Smooth muscle cell (in vitro differentiated cells): ENCODE results near the gene NFATC1. TPM values are rescaled to one million over a fixed set of nuclear protein-coding genes. Genes with fewer than 3 reads are reported as not detected.

Source experiments
- DNase-seq: peaks from one replicate; lab custom pipeline; 2025; ENCODE audit not compliant: unreplicated experiment; lab: John Stamatoyannopoulos, UW
- H2AFZ ChIP-seq: fragments of 200-600 bp; sonication (generic); 2 replicates; pipeline ENCODE4 v1.6.0; 2016; ENCODE audit warnings: antibody characterized with exemption, low read depth, mild to moderate bottlenecking
- H3F3A ChIP-seq: fragments of 200-600 bp; sonication (generic); 2 replicates; pipeline ENCODE4 v1.6.0; 2017; ENCODE audit warnings: antibody characterized with exemption, low read depth
- H3K27ac ChIP-seq: fragments of 200-600 bp; sonication (generic); 2 replicates; pipeline ENCODE4 v1.5.1; 2016; ENCODE audit warnings: low read depth, mild to moderate bottlenecking
- H3K27me3 ChIP-seq: fragments of 200-600 bp; sonication (generic); 2 replicates; pipeline ENCODE4 v1.6.1; 2016; ENCODE audit warnings: low read depth, mild to moderate bottlenecking
- H3K36me3 ChIP-seq: fragments of 200-600 bp; sonication (generic); 2 replicates; pipeline ENCODE4 v1.5.1; 2016; ENCODE audit warnings: low read depth
- H3K4me1 ChIP-seq: fragments of 200-600 bp; sonication (generic); 2 replicates; pipeline ENCODE4 v1.5.1; 2016; ENCODE audit warnings: low read depth
- H3K4me2 ChIP-seq: fragments of 200-600 bp; sonication (generic); 2 replicates; pipeline ENCODE4 v1.6.0; 2016; ENCODE audit warnings: mild to moderate bottlenecking
- H3K4me3 ChIP-seq: fragments of 200-600 bp; sonication (generic); 2 replicates; pipeline ENCODE4 v1.5.1; 2016; ENCODE audit warnings: mild to moderate bottlenecking
- H3K79me2 ChIP-seq: fragments of 200-600 bp; sonication (generic); 2 replicates; pipeline ENCODE4 v1.6.0; 2016; ENCODE audit warnings: low read depth, mild to moderate bottlenecking
- H3K9ac ChIP-seq: fragments of 200-600 bp; sonication (generic); 2 replicates; pipeline ENCODE4 v1.6.0; 2016; ENCODE audit warnings: low read depth
- H3K9me3 ChIP-seq: fragments of 200-600 bp; sonication (generic); replicated peaks from 2 replicates; pipeline ENCODE4 v1.5.1; 2016; ENCODE audit warnings: low read depth
- H4K20me1 ChIP-seq: fragments of 200-600 bp; sonication (generic); 2 replicates; pipeline ENCODE4 v1.6.0; 2016; ENCODE audit warnings: low read depth
- CTCF ChIP-seq: fragments of 200-600 bp; sonication (generic); IDR thresholded peaks from 2 replicates; pipeline ENCODE4 v1.5.1; 2017; ENCODE audit warnings: borderline replicate concordance, mild to moderate bottlenecking, antibody characterized with exemption; ENCODE audit not compliant: insufficient read depth, poor library complexity, severe bottlenecking
- WGBS: methylation state at CpG from one replicate; pipeline ENCODE4 v1.1.7; 2016; ENCODE audit warnings: low lambda C conversion rate; 5-methylcytosine and 5-hydroxymethylcytosine counted together
- polyA plus RNA-seq: library from polyadenylated mRNA; unstranded; fragments of >200 nt; fragmentation: Nextera tagmentation; extraction: Ambion mirVana; gene quantifications from 2 replicates; pipeline ENCODE4 v1.2.1, GENCODE V29; 2016
- total RNA-seq: library from RNA; depleted of rRNA; stranded (reverse); fragments of >200 nt; gene quantifications from 2 replicates; pipeline ENCODE4 v1.2.3, GENCODE V29; 2014

Gene NFATC1
- total and polyA plus RNA-seq, 2 experiments from 2014 or later, result 13.1 to 19.2 TPM

GRCh38 chr18:79558196-79558932, 162.6 kb downstream of the NFATC1 start:
- no peak overlapping the region for H2AFZ ChIP-seq
- H3K27me3 ChIP-seq, result no peaks in the 10 kb centered on the region
- no peak overlapping the region for H3K9ac ChIP-seq
- H3K4me1 ChIP-seq, result no peaks in the 10 kb centered on the region
- no peak overlapping the region for H3K4me3 ChIP-seq
- no peaks in the 10 kb centered on the region for H4K20me1 ChIP-seq
- no peak overlapping the region for H3K27ac ChIP-seq
- WGBS, result 93% methylated on average over 25 of the region's 25 CpGs
- no peak for TF ChIP-seq CTCF
- H3F3A ChIP-seq, result no peaks in the 10 kb centered on the region
- no peaks in the 10 kb centered on the region for H3K9me3 ChIP-seq
- DNase-seq, result no peak
- H3K79me2 ChIP-seq, result no peaks in the 10 kb centered on the region
- H3K36me3 ChIP-seq, result no peaks in the 10 kb centered on the region
- no peak overlapping the region for H3K4me2 ChIP-seq

- Histone ChIP-seq H3K4me2 (no peak overlapping the region), H3K27me3 (no peaks in the 10 kb centered on the region), H3K9me3 (no peaks in the 10 kb centered on the region), H2AFZ (no peak overlapping the region), H3K9ac (no peak overlapping the region), H3F3A (no peaks in the 10 kb centered on the region), H3K79me2 (no peaks in the 10 kb centered on the region), H3K27ac (no peak overlapping the region), H3K4me3 (no peak overlapping the region), H4K20me1 (no peaks in the 10 kb centered on the region), H3K4me1 (no peaks in the 10 kb centered on the region), H3K36me3 (no peaks in the 10 kb centered on the region)
- WGBS, result 92% methylated on average over 18 of the region's 18 CpGs
- TF ChIP-seq CTCF, result no peak
- DNase-seq, result no peak
Observed at GRCh38 chr18:79558933-79559416, 163.2 kb downstream of the NFATC1 start.

- no peaks in the 10 kb centered on the region for H3K79me2 ChIP-seq
- no peak for TF ChIP-seq CTCF
- H3K4me3 ChIP-seq, result no peak overlapping the region
- no peak overlapping the region for H2AFZ ChIP-seq
- H3K27ac ChIP-seq, result no peak overlapping the region
- no peaks in the 10 kb centered on the region for H3K27me3 ChIP-seq
- no peak overlapping the region for H3K9ac ChIP-seq
- H3K9me3 ChIP-seq, result no peaks in the 10 kb centered on the region
- H3K4me2 ChIP-seq, result no peak overlapping the region
- 95% methylated on average over 15 of the region's 15 CpGs for WGBS
- H3K36me3 ChIP-seq, result no peaks in the 10 kb centered on the region
- no peaks in the 10 kb centered on the region for H3F3A ChIP-seq
- H3K4me1 ChIP-seq, result no peaks in the 10 kb centered on the region
- no peaks in the 10 kb centered on the region for H4K20me1 ChIP-seq
- no peak for DNase-seq
Observed at GRCh38 chr18:79559436-79559835, 163.7 kb downstream of the NFATC1 start.
